ENCODE measurements around the gene RBM6.

DNA sequence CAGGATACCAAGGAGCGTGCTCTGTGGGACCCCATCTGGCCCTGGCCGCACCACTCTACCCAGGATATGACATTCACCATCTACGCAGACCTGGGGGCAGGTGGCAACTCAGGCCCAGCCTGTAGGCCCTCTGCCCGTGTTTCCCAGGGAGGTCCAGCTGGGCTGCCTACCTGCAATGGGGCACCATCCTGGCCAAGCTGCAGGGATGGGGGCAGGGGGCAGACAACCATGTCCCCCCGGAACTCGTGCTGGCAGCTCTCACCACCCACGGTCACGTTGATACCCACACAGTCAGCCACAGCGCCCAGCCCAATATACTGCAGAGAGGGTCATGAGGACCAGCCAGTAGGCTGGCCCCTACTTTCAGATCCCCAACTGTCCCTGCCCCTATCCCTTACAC, 44.2 kb upstream of the RBM6 start:
- TF ChIP-seq, protein P1, sequence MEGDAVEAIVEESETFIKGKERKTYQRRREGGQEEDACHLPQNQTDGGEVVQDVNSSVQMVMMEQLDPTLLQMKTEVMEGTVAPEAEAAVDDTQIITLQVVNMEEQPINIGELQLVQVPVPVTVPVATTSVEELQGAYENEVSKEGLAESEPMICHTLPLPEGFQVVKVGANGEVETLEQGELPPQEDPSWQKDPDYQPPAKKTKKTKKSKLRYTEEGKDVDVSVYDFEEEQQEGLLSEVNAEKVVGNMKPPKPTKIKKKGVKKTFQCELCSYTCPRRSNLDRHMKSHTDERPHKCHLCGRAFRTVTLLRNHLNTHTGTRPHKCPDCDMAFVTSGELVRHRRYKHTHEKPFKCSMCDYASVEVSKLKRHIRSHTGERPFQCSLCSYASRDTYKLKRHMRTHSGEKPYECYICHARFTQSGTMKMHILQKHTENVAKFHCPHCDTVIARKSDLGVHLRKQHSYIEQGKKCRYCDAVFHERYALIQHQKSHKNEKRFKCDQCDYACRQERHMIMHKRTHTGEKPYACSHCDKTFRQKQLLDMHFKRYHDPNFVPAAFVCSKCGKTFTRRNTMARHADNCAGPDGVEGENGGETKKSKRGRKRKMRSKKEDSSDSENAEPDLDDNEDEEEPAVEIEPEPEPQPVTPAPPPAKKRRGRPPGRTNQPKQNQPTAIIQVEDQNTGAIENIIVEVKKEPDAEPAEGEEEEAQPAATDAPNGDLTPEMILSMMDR (conservative IDR thresholded peaks at IDR 0.05; ENCODE audit: low read depth, low read length): no peak
- no peak for TF ChIP-seq EZH2 (IDR thresholded peaks at IDR 0.05; ENCODE audit: borderline replicate concordance, low read depth, low read length, poor library complexity, severe bottlenecking)

All from A673 (cell line).